HepG2 (cell line): ENCODE results near the gene SIAH2. TPM values are rescaled to one million over a fixed set of nuclear protein-coding genes. Genes with fewer than 3 reads are reported as not detected.

Experiments
- ADNP ChIP-seq: sonication (generic); formaldehyde crosslinking; IDR thresholded peaks from 2 replicates; pipeline ENCODE4 v1.4.0; 2020; ENCODE audit warnings: missing genetic modification reagents
- ATAD3A ChIP-seq: sonication (generic); formaldehyde crosslinking; IDR thresholded peaks from 2 replicates; pipeline ENCODE4 v1.4.0; 2020; ENCODE audit warnings: missing genetic modification reagents
- GABPA ChIP-seq, 2 experiments: IDR thresholded peaks; 2 replicates each; pipeline ENCODE4 v1.6.1; 2011 to 2016; ENCODE audit warnings: low read depth in 2 of 2, low read length in 1 of 2, missing biosample characterization in 1 of 2, missing genetic modification characterization in 1 of 2
- PAWR ChIP-seq: sonication (generic); formaldehyde crosslinking; IDR thresholded peaks from 2 replicates; pipeline ENCODE4 v1.4.0; 2020; ENCODE audit warnings: missing genetic modification reagents, mild to moderate bottlenecking, borderline replicate concordance
- PCBP1 ChIP-seq: fragments of 200-400 bp; formaldehyde crosslinking; IDR thresholded peaks from 2 replicates; pipeline ENCODE4 v1.6.1; 2017; ENCODE audit warnings: mild to moderate bottlenecking, low read depth, low read length, borderline replicate concordance
- SATB2 ChIP-seq: sonication (generic); formaldehyde crosslinking; IDR thresholded peaks from 2 replicates; pipeline ENCODE4 v1.5.0; 2020; ENCODE audit warnings: missing genetic modification reagents
- SOX13 ChIP-seq, 3 experiments: fragments of 450-650 bp in 1 of 3; sonication (generic) in 1 of 3; formaldehyde crosslinking in 1 of 3; IDR thresholded peaks in 2 of 3; conservative IDR thresholded peaks in 1 of 3; 2 replicates each; pipeline versions ENCODE4 v1.5.0 to v1.6.1; 2016 to 2020; ENCODE audit warnings: antibody characterized with exemption in 1 of 3, mild to moderate bottlenecking in 1 of 3, missing compliant biosample characterization in 1 of 3, missing genetic modification reagents in 1 of 3, moderate library complexity in 1 of 3
- SOX6 ChIP-seq, 2 experiments: fragments of 450-650 bp in 1 of 2; sonication (generic) in 1 of 2; formaldehyde crosslinking in 1 of 2; IDR thresholded peaks; 2 replicates each; pipeline versions ENCODE4 v1.4.0 to v1.6.1; 2017 to 2020; ENCODE audit warnings: antibody characterized with exemption in 1 of 2, mild to moderate bottlenecking in 1 of 2, missing genetic modification reagents in 1 of 2
- SP4 ChIP-seq: sonication (generic); formaldehyde crosslinking; IDR thresholded peaks from 2 replicates; pipeline ENCODE4 v1.8.1; 2023; ENCODE audit warnings: mild to moderate bottlenecking, missing genetic modification reagents
- SRF ChIP-seq: IDR thresholded peaks from 2 replicates; pipeline ENCODE4 v1.6.1; 2011; ENCODE audit warnings: mild to moderate bottlenecking, low read depth, low read length, moderate library complexity
- SUZ12 ChIP-seq: fragments of 150-350 bp; IDR thresholded peaks from 2 replicates; pipeline ENCODE4 v1.6.1; 2014; ENCODE audit warnings: low read depth, low read length
- U2AF1 ChIP-seq: fragments of 200-400 bp; formaldehyde crosslinking; optimal IDR thresholded peaks from 2 replicates; pipeline ENCODE3; 2017; ENCODE audit warnings: mild to moderate bottlenecking, low read depth, low read length
- ZNF180 ChIP-seq: sonication (generic); formaldehyde crosslinking; IDR thresholded peaks from 2 replicates; pipeline ENCODE4 v1.4.0; 2020; ENCODE audit warnings: low read depth, missing genetic modification reagents, borderline replicate concordance
- ZNF260 ChIP-seq: sonication (generic); formaldehyde crosslinking; IDR thresholded peaks from 2 replicates; pipeline ENCODE4 v1.4.0; 2020; ENCODE audit warnings: missing genetic modification reagents, low read depth, mild to moderate bottlenecking, borderline replicate concordance
- ZNF383 ChIP-seq: sonication (generic); formaldehyde crosslinking; IDR thresholded peaks from 2 replicates; pipeline ENCODE4 v1.4.0; 2020; ENCODE audit warnings: missing genetic modification reagents, mild to moderate bottlenecking, borderline replicate concordance
- ZNF432 ChIP-seq: sonication (generic); formaldehyde crosslinking; IDR thresholded peaks from 2 replicates; pipeline ENCODE4 v1.5.0; 2020; ENCODE audit warnings: missing genetic modification reagents, mild to moderate bottlenecking, borderline replicate concordance
- ZNF484 ChIP-seq: sonication (generic); formaldehyde crosslinking; IDR thresholded peaks from 2 replicates; pipeline ENCODE4 v1.5.1; 2020; ENCODE audit warnings: mild to moderate bottlenecking, low read depth, missing genetic modification reagents, borderline replicate concordance
- ZSCAN31 ChIP-seq: sonication (generic); formaldehyde crosslinking; IDR thresholded peaks from 2 replicates; pipeline ENCODE4 v1.5.0; 2020; ENCODE audit warnings: low read depth, mild to moderate bottlenecking, missing genetic modification reagents
- polyA plus RNA-seq, 8 experiments: library from polyadenylated mRNA; depleted of rRNA in 3 of 8; stranded (reverse) in 7 of 8; unstranded in 1 of 8; fragments of >200 nt; fragmentation: Illumina TruSeq in 4 of 8; extraction: Trizol in 4 of 8; gene quantifications; 2 replicates each; pipeline versions ENCODE4 v1.2.1 to v1.2.3, GENCODE V29; 2011 to 2016; ENCODE audit warnings: low read depth in 4 of 8, missing spikeins in 1 of 8, mixed read lengths in 1 of 8; ENCODE audit not compliant: insufficient read depth in 1 of 8
- total RNA-seq, 5 experiments: library from RNA; depleted of rRNA; stranded (reverse); fragments of >200 nt; fragmentation: Illumina TruSeq; extraction: Trizol; gene quantifications; 2 replicates each; pipeline ENCODE4 v1.2.3, GENCODE V29; 2016; ENCODE audit warnings: low read depth in 1 of 5
- TF ChIP-seq, protein P1 (sequence below): sonication (generic); formaldehyde crosslinking; IDR thresholded peaks from 2 replicates; pipeline ENCODE4 v1.8.0; 2022; ENCODE audit warnings: mild to moderate bottlenecking, missing genetic modification reagents, borderline replicate concordance
- TF ChIP-seq, protein P2 (sequence below): IDR thresholded peaks from 2 replicates; pipeline ENCODE4 v1.6.1; 2016; ENCODE audit warnings: low read depth
- TF ChIP-seq, protein P3 (sequence below): sonication (generic); formaldehyde crosslinking; conservative IDR thresholded peaks from 2 replicates; pipeline ENCODE4 v1.4.0; 2020; ENCODE audit warnings: missing genetic modification reagents
- TF ChIP-seq, protein P4 (sequence below): sonication (generic); formaldehyde crosslinking; IDR thresholded peaks from 2 replicates; pipeline ENCODE4 v1.5.0; 2020; ENCODE audit warnings: missing genetic modification reagents, mild to moderate bottlenecking, borderline replicate concordance

Gene SIAH2
- total and polyA plus RNA-seq, 2 of the 13 experiments (the other 11 are each of a cell fraction or from before 2014, with no cell fraction given), result 71.8 to 117 TPM

- TF ChIP-seq ZNF260, result no peak
- no peak for TF ChIP-seq SP4 (CRISPR knock-in tag)
- no peak for TF ChIP-seq ATAD3A (CRISPR knock-in tag)
- TF ChIP-seq ZSCAN31, result no peak
- no peak for TF ChIP-seq SRF
- TF ChIP-seq SATB2 (CRISPR knock-in tag), result no peak
- TF ChIP-seq PCBP1, result no peak
- no peak for TF ChIP-seq ZNF383
- peak; percentile 97 for TF ChIP-seq SOX13 (IDR thresholded peaks at IDR 0.05)
- TF ChIP-seq SOX13 (CRISPR knock-in tag; conservative IDR thresholded peaks at IDR 0.05 in 1 of 2, IDR thresholded peaks at IDR 0.05 in 1 of 2), result peak in 1 of 2 experiments; percentile 99; a peak in 2 of 4 replicates
- TF ChIP-seq SUZ12, result no peak
- TF ChIP-seq U2AF1, result no peak
- TF ChIP-seq, protein P1, sequence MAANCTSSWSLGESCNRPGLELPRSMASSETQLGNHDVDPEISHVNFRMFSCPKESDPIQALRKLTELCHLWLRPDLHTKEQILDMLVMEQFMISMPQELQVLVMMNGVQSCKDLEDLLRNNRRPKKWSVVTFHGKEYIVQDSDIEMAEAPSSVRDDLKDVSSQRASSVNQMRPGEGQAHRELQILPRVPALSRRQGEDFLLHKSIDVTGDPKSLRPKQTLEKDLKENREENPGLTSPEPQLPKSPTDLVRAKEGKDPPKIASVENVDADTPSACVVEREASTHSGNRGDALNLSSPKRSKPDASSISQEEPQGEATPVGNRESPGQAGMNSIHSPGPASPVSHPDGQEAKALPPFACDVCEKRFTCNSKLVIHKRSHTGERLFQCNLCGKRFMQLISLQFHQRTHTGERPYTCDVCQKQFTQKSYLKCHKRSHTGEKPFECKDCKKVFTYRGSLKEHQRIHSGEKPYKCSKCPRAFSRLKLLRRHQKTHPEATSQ (CRISPR knock-in tag), result no peak
- no peak for TF ChIP-seq ZNF484 (CRISPR knock-in tag)
- no peak for TF ChIP-seq ADNP (CRISPR knock-in tag)
- TF ChIP-seq ZNF180 (CRISPR knock-in tag), result no peak
- no peak for TF ChIP-seq ZNF432 (CRISPR knock-in tag)
- TF ChIP-seq, protein P2, sequence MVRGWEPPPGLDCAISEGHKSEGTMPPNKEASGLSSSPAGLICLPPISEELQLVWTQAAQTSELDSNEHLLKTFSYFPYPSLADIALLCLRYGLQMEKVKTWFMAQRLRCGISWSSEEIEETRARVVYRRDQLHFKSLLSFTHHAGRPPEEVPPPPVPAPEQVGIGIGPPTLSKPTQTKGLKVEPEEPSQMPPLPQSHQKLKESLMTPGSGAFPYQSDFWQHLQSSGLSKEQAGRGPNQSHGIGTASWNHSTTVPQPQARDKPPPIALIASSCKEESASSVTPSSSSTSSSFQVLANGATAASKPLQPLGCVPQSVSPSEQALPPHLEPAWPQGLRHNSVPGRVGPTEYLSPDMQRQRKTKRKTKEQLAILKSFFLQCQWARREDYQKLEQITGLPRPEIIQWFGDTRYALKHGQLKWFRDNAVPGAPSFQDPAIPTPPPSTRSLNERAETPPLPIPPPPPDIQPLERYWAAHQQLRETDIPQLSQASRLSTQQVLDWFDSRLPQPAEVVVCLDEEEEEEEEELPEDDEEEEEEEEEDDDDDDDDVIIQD (CRISPR knock-in tag), result no peak
- TF ChIP-seq, protein P3, sequence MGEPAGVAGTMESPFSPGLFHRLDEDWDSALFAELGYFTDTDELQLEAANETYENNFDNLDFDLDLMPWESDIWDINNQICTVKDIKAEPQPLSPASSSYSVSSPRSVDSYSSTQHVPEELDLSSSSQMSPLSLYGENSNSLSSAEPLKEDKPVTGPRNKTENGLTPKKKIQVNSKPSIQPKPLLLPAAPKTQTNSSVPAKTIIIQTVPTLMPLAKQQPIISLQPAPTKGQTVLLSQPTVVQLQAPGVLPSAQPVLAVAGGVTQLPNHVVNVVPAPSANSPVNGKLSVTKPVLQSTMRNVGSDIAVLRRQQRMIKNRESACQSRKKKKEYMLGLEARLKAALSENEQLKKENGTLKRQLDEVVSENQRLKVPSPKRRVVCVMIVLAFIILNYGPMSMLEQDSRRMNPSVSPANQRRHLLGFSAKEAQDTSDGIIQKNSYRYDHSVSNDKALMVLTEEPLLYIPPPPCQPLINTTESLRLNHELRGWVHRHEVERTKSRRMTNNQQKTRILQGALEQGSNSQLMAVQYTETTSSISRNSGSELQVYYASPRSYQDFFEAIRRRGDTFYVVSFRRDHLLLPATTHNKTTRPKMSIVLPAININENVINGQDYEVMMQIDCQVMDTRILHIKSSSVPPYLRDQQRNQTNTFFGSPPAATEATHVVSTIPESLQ (CRISPR knock-in tag), result no peak
- TF ChIP-seq SOX6 (IDR thresholded peaks at IDR 0.05), result no peak
- peak; percentile 100 for TF ChIP-seq SOX6 (CRISPR knock-in tag; IDR thresholded peaks at IDR 0.05)
- TF ChIP-seq GABPA (IDR thresholded peaks at IDR 0.05; ENCODE audit: low read depth, low read length), result no peak
- TF ChIP-seq GABPA (CRISPR knock-in tag; IDR thresholded peaks at IDR 0.05; ENCODE audit: low read depth), result peak; percentile 56
- no peak for TF ChIP-seq PAWR (CRISPR knock-in tag)
- TF ChIP-seq, protein P4, sequence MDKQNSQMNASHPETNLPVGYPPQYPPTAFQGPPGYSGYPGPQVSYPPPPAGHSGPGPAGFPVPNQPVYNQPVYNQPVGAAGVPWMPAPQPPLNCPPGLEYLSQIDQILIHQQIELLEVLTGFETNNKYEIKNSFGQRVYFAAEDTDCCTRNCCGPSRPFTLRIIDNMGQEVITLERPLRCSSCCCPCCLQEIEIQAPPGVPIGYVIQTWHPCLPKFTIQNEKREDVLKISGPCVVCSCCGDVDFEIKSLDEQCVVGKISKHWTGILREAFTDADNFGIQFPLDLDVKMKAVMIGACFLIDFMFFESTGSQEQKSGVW (CRISPR knock-in tag), result no peak
These were observed 25.8 kb downstream of the SIAH2 start (continued) for GRCh38 chr3:150736903-150737832.
